GM12878 (cell line): Measurements from ENCODE around the gene SLC22A23. TPM values are rescaled to one million over a fixed set of nuclear protein-coding genes. Genes with fewer than 3 reads are reported as not detected.

Experiments used
- ATAC-seq: fragments of 200-7000 bp; cut with Tn5 transposase; 3 replicates; pipeline ENCODE4 v1.9.1; 2020; ENCODE audit warnings: mild to moderate bottlenecking, moderate library complexity
- BruUV-seq: library from RNA; stranded (reverse); fragments of 400-500 nt; replicated peaks from 2 replicates; lab custom pipeline; 2021; lab: Mats Ljungman, UMichigan
- CTCF ChIA-PET: fragments of 300-600 bp; sonication (Branson Sonifier 250); formaldehyde crosslinking; extraction: SDS; loops from one replicate; lab custom pipeline; 2021; ENCODE audit warnings: inconsistent platforms; lab: Yijun Ruan, JAX
- POLR2A ChIA-PET: fragments of 350-600 bp; formaldehyde crosslinking; extraction: SDS; loops from one replicate; lab custom pipeline; 2021; ENCODE audit warnings: inconsistent platforms; lab: Charles Lee
- RAD21 ChIA-PET: fragments of 300-600 bp; sonication (Branson Sonifier 250); formaldehyde crosslinking; loops from one replicate; lab custom pipeline; 2023; ENCODE audit warnings: antibody characterized with exemption; ENCODE audit not compliant: unreplicated experiment; lab: Charles Lee
- SMC1A ChIA-PET: fragments of 300-600 bp; sonication (Branson Sonifier 250); formaldehyde crosslinking; loops from one replicate; lab custom pipeline; 2023; ENCODE audit not compliant: unreplicated experiment, uncharacterized antibody; lab: Charles Lee
- DNase-seq: peaks from one replicate; pipeline ENCODE4 v3.0.0-alpha.2; 2011; ENCODE audit warnings: low read depth, low spot score
- FAIRE-seq: peaks from 3 replicates; lab custom pipeline; 2011; peaks lifted over from hg19 to GRCh38; lab: Jason Lieb, UNC
- H2AFZ ChIP-seq: 2 replicates; pipeline ENCODE4 v1.6.0; 2011; ENCODE audit warnings: low read depth, low read length, control low read depth; ENCODE audit not compliant: control insufficient read depth
- H3K27ac ChIP-seq: 2 replicates; pipeline ENCODE4 v1.5.1; 2011; ENCODE audit warnings: control low read depth; ENCODE audit not compliant: control insufficient read depth, insufficient read depth
- H3K27me3 ChIP-seq, 2 experiments: replicated peaks in 1 of 2; 2 replicates each; pipeline versions ENCODE4 v1.6.0 to v1.6.1; 2011; ENCODE audit warnings: low read length in 1 of 2; ENCODE audit not compliant: control insufficient read depth in 2 of 2, insufficient read depth in 2 of 2
- H3K36me3 ChIP-seq, 2 experiments: 2 replicates each; pipeline ENCODE4 v1.5.1; 2011; ENCODE audit warnings: low read length in 1 of 2; ENCODE audit not compliant: control insufficient read depth in 2 of 2, insufficient read depth in 2 of 2
- H3K4me1 ChIP-seq: 2 replicates; pipeline ENCODE4 v1.6.1; 2011; ENCODE audit warnings: mild to moderate bottlenecking, low read length, moderate library complexity, mixed read lengths; ENCODE audit not compliant: control insufficient read depth, insufficient read depth
- H3K4me2 ChIP-seq: 2 replicates; pipeline ENCODE4 v1.6.0; 2011; ENCODE audit warnings: control low read depth; ENCODE audit not compliant: control insufficient read depth, insufficient read depth
- H3K4me3 ChIP-seq: fragments of 200-600 bp; sonication (generic); 2 replicates; pipeline ENCODE4 v1.5.1; 2016
- H3K79me2 ChIP-seq: 2 replicates; pipeline ENCODE4 v1.6.0; 2011; ENCODE audit warnings: low read length; ENCODE audit not compliant: control insufficient read depth, insufficient read depth
- H3K9ac ChIP-seq: 2 replicates; pipeline ENCODE4 v1.8.0; 2011; ENCODE audit warnings: low read length, control low read depth, mixed read lengths; ENCODE audit not compliant: control insufficient read depth, insufficient read depth
- H3K9me3 ChIP-seq: replicated peaks from 3 replicates; pipeline ENCODE4 v1.5.1; 2011; ENCODE audit warnings: mild to moderate bottlenecking, low read length; ENCODE audit not compliant: control insufficient read depth, insufficient read depth
- H4K20me1 ChIP-seq: 2 replicates; pipeline ENCODE4 v1.6.0; 2011; ENCODE audit not compliant: control insufficient read depth, insufficient read depth
- ETV6 ChIP-seq, 2 experiments: fragments of 450-650 bp in 1 of 2; IDR thresholded peaks in 1 of 2; conservative IDR thresholded peaks in 1 of 2; 2 replicates each; pipeline ENCODE4 v1.6.1; 2014; ENCODE audit warnings: antibody characterized with exemption in 1 of 2, borderline replicate concordance in 1 of 2, low read depth in 1 of 2, mild to moderate bottlenecking in 1 of 2, moderate library complexity in 1 of 2
- IRF4 ChIP-seq: IDR thresholded peaks from 2 replicates; pipeline ENCODE4 v1.6.1; 2011; ENCODE audit warnings: low read depth, low read length
- RUNX3 ChIP-seq: IDR thresholded peaks from 2 replicates; pipeline ENCODE4 v1.6.1; 2012; ENCODE audit warnings: low read length, inconsistent platforms
- SUZ12 ChIP-seq: fragments of 200-600 bp; sonication (generic); IDR thresholded peaks from one replicate; pipeline ENCODE4 v1.6.1; 2018; ENCODE audit warnings: antibody characterized with exemption, mild to moderate bottlenecking; ENCODE audit not compliant: unreplicated experiment
- YY1 ChIP-seq: IDR thresholded peaks from 2 replicates; pipeline ENCODE4 v1.6.1; 2011; ENCODE audit warnings: low read depth, mild to moderate bottlenecking, low read length
- WGBS: methylation state at CpG from one replicate; pipeline ENCODE4 v1.1.6; 2016; ENCODE audit warnings: low lambda C conversion rate; ENCODE audit not compliant: insufficient replicate concordance, insufficient coverage; ENCODE audit errors: missing lambda C conversion rate; 5-methylcytosine and 5-hydroxymethylcytosine counted together
- in situ Hi-C: fragments of 300-500 bp; cut with MboI; formaldehyde crosslinking; loops from 9 replicates; pipeline ENCODE4 v1.14.3; 2018; ENCODE audit warnings: mixed read lengths
- intact Hi-C: fragments of 100-400 bp; cut with micrococcal nuclease; formaldehyde crosslinking; loops from one replicate; pipeline ENCODE4 v1.14.2; 2022; ENCODE audit not compliant: unreplicated experiment
- polyA plus RNA-seq, 11 experiments: library from polyadenylated mRNA; depleted of rRNA in 4 of 11; unstranded in 6 of 11; stranded (reverse) in 5 of 11; fragments of >200 nt; fragmentation: Nextera tagmentation in 4 of 11; fragmentation: Illumina TruSeq in 1 of 11; extraction: Ambion mirVana in 4 of 11; extraction: Trizol in 1 of 11; gene quantifications; 1 replicate in 1 of 11; 2 replicates in 10 of 11; pipeline versions ENCODE4 v1.2.1 to v1.2.3, GENCODE V29; 2011 to 2016; ENCODE audit warnings: inconsistent platforms in 2 of 11, missing spikeins in 2 of 11, low read depth in 1 of 11
- total RNA-seq, 4 experiments: library from RNA; depleted of rRNA in 3 of 4; stranded (reverse); fragments of >200 nt in 3 of 4; fragmentation: Illumina TruSeq in 1 of 4; extraction: Trizol in 1 of 4; gene quantifications; 2 replicates each; pipeline versions ENCODE4 v1.2.1 to v1.2.3, GENCODE V29; 2013 to 2021

Gene SLC22A23
- total and polyA plus RNA-seq, 10 of the 15 experiments (the other 5 are each of a cell fraction or from before 2014, with no cell fraction given), result 0.20 to 2.4 (median 0.74) TPM

DNA sequence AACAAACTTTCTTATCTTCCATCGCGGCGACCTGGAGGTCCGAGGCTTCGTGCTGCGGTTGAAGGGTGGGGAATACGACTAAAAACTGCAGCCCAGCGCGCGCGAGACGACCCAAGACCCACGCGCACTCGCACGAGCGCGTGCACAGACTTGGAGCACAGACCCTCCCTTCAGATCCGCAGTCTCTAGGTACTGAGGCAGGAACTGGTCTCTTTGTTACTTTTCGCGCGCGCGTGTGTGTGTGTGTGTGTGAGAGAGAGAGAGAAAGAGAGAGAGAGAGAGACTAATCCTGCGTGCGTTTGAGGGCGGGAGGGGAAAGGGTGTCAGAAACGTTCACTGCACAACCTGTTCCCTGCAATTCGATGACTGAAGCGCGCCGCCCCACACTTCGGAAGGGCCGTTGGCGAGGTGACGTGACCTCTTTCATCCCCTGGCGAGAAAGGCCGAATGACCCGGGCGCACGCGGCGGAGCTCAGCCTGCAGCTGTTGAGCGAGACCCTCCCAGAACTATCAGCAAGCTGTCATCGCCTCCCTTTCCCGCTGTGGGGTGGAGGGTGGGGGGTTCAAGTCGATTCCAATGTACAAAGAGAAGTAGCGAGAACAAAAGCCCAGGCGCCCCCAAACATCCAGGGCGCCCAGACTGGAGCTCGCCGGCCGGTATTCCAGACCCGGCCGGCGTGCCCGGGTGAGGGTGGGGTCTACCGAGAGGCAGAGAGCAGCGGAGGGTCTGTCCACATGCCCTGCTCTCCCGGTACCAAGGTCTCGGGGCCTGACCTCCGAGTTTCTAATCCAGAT lies 227.9 kb downstream of the SLC22A23 start:
- 18% methylated on average over 50 of the region's 62 CpGs for WGBS
- RAD21 ChIA-PET, result interaction anchor here (0.8 to 1.0 kb wide), 2 partner anchors 9 to 19 kb away, joined by 3 read pairs; no protein-coding TSS in a partner anchor
- Histone ChIP-seq H3K36me3 (no peaks in the 10 kb centered on the region), H3K4me1 (peaks cover 39% of the 10 kb centered on the region), H3K27ac (no peak overlapping the region), H3K4me3 (peak overlapping the region; percentile 63; the same call in 1 of the 2 replicates), H3K4me2 (peak overlapping the region; percentile 92), H3K27me3 (peaks cover 32 to 35% of the 10 kb centered on the region in 2 experiments), H3K9ac (no peak overlapping the region), H3K79me2 (no peaks in the 10 kb centered on the region), H3K9me3 (no peaks in the 10 kb centered on the region), H4K20me1 (no peaks in the 10 kb centered on the region), H2AFZ (peak overlapping the region; percentile 67)
- BruUV-seq, result no TSS peak
- intact Hi-C loops (no loop called here), in situ Hi-C loops (no loop called here)
- POLR2A ChIA-PET, result no interaction called here
- SMC1A ChIA-PET, result interaction anchor here (1.3 kb wide), 1 partner anchor 22 kb away, joined by 7 read pairs; no protein-coding TSS in a partner anchor
- peak; percentile 22 for ATAC-seq
- CTCF ChIA-PET, result interaction anchor here (0.8 to 1.2 kb wide), 2 partner anchors 11 to 23 kb away, joined by 3 to 5 read pairs; no protein-coding TSS in a partner anchor
- no peak for TF ChIP-seq ETV6 (conservative IDR thresholded peaks at IDR 0.05 in 1 of 2, IDR thresholded peaks at IDR 0.05 in 1 of 2; ENCODE audit: borderline replicate concordance in 1 of 2, low read depth in 1 of 2)
- TF ChIP-seq RUNX3, result 0 out of 2 replicates have a peak, but pooled peaks have one; percentile 8
- no peak for TF ChIP-seq YY1
- no peak for TF ChIP-seq IRF4
- TF ChIP-seq SUZ12, result peak; percentile 49
- no peak for FAIRE-seq
- DNase-seq, result no peak
